ENCODE data around the gene MSI2.

MSI2 gene

DNA sequence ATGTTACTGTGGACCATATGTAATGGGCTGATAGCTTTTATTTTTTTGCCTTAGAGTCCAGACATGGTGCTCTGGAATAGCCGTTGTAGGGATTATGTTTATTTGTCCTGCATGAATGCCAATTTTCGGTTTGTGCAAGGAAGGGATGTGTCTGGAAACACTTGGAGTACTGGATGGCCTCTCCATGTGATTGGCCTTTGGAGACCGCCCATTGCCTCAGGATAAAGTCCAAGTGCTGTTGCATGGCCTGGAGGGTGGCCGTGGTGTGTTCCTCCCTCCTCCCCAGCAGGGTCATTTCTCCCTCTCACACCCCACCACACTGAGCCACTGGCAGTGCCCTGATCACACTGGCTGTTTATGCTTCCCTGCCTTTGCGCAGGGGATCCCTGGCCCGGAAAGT lies 93.9 kb downstream of the MSI2 start:
- DNase-seq: no peak

- DNase-seq: no peak
These were observed 96.4 kb downstream of the MSI2 start for GRCh38 chr17:57352665-57353175.

DNA sequence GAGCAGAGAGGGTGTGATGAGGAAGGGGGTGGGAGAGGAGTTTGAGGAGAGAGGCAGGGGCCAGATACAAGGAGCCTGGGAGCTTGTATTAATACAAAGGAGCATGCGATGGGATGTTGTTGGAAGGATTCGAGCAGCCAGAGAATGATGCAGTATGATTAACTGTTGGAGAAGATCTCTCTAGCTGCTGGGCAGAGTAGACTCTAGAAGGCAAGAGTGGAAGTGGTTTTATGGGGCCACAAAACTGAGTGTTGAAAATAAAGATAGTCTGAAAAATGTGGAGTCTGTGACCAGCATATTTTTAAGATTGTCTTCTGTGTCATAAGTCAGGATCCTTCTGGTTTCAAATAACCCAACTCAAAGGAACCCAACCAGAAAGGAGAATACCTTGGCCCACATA lies 98.3 kb downstream of the MSI2 start:
- no peak for DNase-seq

DNA sequence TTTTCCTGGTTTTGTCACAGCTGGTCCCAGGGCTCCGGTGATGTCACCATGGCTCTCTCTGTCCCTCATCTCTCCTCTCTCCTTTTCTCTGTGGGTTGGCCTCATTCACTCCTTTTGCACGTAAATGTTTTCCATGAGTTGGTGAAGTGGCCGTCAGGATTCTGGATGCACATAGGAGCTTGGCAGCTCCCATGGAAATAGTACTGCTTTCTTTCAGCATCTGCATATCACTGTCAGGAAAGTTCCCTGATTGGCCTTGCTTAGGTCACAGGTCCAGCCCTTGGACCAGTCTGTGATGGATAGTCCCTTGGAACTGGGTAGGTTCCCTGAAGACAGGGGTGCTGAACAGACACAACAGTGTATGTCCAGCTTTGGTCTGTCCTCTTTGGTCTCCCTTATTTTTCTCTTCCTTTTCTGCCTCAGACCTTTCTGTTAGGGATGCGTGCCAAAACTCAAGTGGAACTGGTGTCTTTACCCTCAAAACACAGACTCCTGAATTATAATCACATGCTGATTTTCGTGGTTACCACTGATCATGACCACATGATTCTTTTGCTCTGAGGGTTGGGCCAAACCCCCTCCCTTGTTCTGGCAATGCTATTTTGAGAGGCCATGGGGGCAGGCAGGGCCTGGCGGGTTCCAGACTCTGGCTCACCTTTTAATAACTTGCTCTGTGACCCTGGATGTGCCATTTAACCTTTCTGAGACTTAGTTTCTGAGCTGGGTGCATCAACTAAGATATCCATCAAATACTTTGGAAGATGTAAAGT lies 99.0 kb downstream of the MSI2 start:
- DNase-seq: no peak

DNA sequence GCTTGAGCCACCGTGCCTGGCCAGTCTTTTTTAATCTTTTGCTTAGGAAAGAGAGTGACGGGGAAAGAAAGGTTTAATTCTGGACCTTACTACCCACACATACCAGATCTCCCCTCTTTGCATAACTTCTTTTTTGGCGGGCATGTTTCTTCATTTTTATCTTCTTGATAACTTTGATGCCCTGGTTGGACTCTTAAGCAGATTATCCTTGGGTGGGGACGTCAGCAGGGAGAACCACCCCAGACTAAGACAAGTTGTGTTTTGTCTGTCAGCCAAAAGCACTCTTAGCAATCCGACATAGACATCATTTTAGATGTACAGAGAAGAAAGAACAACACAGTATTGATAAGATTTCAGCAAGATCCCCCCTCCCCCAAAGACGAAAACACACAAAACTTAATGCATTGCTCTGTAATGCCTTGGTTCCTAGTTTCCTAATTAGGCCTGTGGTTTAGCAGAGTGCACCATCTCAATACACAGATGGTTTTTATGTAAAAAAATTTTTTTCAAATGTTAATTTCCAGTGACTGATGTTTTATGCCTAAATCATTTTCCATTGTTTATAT lies 99.9 kb downstream of the MSI2 start:
- DNase-seq: no peak

DNA sequence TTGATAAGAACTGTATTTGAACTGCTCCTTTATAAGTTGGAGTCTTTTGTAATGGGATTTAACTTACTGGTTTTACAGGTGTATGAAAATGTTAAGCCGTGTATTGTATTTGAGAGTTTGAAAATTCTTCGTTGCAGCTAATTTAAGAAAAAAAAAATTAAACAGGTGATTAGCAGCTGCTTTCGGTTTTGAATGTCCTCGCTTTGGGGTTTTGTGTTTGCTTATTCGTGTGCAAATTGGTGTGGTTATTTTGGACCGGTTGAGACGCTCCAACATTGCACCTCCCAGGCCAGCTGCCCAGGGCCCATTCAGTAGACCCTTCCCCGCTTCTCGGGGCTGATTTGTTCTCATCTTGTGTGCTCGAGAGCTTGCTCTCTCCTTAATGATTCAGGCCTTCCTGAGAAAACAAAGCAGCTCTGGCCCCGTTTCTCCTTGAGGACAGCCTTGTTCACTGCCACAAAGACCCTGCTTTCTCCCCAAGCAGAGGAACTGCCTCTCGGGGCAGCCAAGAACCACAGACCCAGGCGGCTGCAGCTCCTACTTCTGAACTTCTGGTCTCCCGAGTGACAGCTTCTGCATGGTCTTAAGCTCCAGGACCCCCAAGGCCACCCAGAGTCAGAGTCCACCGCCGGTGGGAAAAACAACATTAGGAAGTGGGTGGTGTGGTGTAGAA lies 100.5 kb downstream of the MSI2 start:
- DNase-seq: no peak

- DNase-seq: no peak
These were observed 101.1 kb downstream of the MSI2 start for GRCh38 chr17:57357392-57357784.

- no peak for DNase-seq
These were observed 101.6 kb downstream of the MSI2 start for GRCh38 chr17:57357830-57358430.

DNA sequence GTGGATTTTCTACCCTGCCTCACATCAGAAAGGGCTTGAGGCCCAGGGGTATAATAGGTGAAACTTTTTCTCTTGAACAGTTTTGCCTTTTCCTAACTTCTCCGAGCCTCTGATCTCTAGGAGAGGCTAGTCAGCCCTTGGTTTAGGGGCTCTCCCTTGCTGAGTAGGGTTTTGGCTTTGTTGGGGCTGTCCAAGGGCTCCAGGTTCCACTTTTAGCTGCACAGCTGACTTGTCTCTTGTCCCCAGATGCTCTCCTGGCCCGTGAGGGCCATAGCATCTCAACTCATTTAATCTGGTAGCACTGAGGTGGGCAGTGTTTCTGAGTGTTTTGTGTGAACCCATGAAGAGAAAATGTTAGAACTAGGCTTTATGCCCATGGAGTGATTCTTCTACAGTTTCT lies 103.9 kb downstream of the MSI2 start:
- DNase-seq: no peak

GRCh38 chr17:57362797-57363556 lies 106.7 kb downstream of the MSI2 start:
- no peak for DNase-seq

GRCh38 chr17:57363580-57363979 lies 107.3 kb downstream of the MSI2 start:
- DNase-seq: no peak

- DNase-seq: no peak
These were observed 107.8 kb downstream of the MSI2 start for GRCh38 chr17:57363998-57364643.

GRCh38 chr17:57365420-57365819 lies 109.1 kb downstream of the MSI2 start:
- no peak for DNase-seq

GRCh38 chr17:57366177-57366557 lies 109.8 kb downstream of the MSI2 start:
- DNase-seq: no peak

DNA sequence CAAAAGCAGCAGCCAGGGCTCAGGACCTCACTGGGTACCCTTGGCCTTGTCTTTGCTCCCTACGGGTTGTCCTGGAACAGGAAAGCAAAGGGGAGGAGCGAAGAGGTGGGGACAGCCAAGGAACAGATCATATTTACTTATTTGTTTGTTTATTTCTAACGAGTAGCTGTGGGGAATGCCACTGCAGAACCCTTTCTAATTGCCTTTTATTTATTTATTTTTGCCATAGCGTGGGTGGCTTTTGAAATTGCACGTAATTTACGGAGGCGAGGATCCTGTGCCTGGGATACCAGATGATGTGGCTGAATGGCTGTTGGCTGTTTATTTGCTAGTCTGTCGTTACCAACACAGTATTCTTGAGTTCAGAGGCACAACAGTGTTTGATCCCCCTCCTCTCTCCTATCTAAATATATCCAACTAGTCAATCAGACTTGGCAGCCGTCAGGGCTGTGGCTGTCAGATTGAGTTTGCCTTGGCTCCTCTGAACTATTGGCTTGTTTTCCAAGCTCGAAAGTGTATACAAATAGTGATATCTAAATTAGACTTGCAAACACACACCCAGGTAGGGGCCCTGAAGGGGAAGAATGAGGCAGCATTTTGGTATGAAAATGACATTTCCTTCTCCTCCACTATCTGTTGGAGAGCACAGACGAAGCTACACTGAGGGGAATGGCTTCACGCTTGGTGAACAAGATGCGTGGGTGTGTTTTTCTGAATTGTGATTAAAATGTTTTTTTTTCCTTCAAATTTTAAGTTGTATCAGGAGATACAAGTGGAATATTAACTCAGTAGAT lies 110.4 kb downstream of the MSI2 start:
- DNase-seq: no peak

DNA sequence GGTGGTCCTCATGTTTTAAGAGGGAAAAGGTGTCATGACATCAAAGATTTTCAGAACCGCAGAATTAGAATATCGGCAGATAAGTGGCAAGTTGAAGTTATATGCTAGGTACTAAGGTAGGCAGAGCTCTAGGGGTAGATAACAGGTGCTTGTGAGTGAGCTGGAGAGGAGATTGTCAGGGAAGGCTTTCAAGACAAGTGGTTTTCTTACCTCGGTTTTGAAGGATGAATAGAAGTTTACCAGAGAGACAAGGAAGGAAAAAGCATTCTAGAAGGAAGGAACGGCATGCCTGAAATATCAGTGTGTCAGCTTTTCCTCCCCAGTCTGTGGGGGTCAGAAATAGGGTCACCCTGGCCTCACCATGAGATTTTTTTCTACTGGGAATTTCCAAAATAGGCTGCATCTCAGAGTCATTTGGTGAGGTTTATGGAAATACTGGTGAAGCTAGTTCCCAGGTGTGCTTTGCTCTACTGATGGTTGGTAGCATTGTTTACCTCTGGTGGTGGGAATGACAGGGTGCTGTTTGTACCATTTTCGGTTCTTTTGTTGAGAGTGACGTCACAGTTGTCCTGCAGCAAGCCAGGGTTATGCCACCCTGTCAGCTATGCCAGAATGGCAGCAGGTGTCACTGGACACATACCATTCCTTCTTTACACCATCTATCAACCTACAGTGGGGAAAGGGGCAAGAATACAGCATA lies 112.5 kb downstream of the MSI2 start:
- no peak for DNase-seq

GRCh38 chr17:57369509-57369945 lies 113.2 kb downstream of the MSI2 start:
- DNase-seq: no peak

- no peak for DNase-seq
These were observed 113.8 kb downstream of the MSI2 start for GRCh38 chr17:57370037-57370581.

GRCh38 chr17:57370619-57371018 lies 114.3 kb downstream of the MSI2 start:
- DNase-seq: no peak

DNA sequence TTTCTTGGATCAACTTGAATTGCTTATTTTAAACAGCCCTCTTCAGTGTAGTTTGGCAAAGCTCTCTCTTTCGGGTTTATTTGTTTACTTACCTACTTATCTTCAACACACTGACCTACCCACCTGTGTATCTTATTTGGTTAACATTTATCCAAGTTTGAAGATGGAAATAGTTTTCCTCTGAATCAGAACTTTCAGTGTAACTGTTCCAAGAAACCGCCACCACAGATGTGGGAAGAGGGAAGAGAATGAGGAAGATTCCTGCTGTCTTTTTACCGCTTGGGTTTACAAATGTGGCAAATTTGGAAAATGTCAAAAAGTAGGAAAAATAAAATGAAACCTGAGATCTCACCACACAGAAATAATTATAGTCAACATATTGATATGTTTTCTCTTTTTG lies 115.8 kb downstream of the MSI2 start:
- DNase-seq: no peak

GRCh38 chr17:57373048-57373447 lies 116.7 kb downstream of the MSI2 start:
- no peak for DNase-seq

Data from activated gamma-delta T cell treated with Interleukin-2 at 50 U/mL for 16 hours (primary cell).